HEK293T (cell line): ENCODE results near the gene PANX1.

Experiments
- CTCF ChIA-PET: fragments of 350-600 bp; formaldehyde crosslinking; extraction: SDS; loops from one replicate; lab custom pipeline; 2021; ENCODE audit warnings: antibody characterized with exemption, inconsistent platforms; lab: Yijun Ruan, JAX
- POLR2A ChIA-PET: fragments of 350-600 bp; formaldehyde crosslinking; extraction: SDS; loops from one replicate; lab custom pipeline; 2020; ENCODE audit warnings: antibody characterized with exemption, inconsistent platforms; lab: Yijun Ruan, JAX
- DNase-seq: peaks from one replicate; pipeline ENCODE4 v3.0.0; 2012; ENCODE audit warnings: mixed read lengths; ENCODE audit errors: extremely low spot score
- ARNT ChIP-seq: fragments of 450-650 bp; IDR thresholded peaks from 2 replicates; pipeline ENCODE4 v1.6.1; 2017; ENCODE audit warnings: mild to moderate bottlenecking
- BHLHE40 ChIP-seq: fragments of 450-650 bp; IDR thresholded peaks from 2 replicates; pipeline ENCODE4 v1.6.1; 2016; ENCODE audit warnings: mild to moderate bottlenecking, moderate library complexity, borderline replicate concordance
- CTBP1 ChIP-seq: fragments of 450-650 bp; IDR thresholded peaks from 2 replicates; pipeline ENCODE4 v1.6.1; 2016; ENCODE audit warnings: borderline replicate concordance
- ELF4 ChIP-seq: fragments of 450-650 bp; IDR thresholded peaks from 2 replicates; pipeline ENCODE4 v1.6.1; 2017; ENCODE audit warnings: antibody characterized with exemption
- FOXA1 ChIP-seq: fragments of 450-650 bp; IDR thresholded peaks from 2 replicates; pipeline ENCODE4 v1.6.1; 2016; ENCODE audit warnings: mild to moderate bottlenecking
- FOXK2 ChIP-seq: fragments of 450-650 bp; IDR thresholded peaks from 2 replicates; pipeline ENCODE4 v1.6.1; 2016; ENCODE audit warnings: mild to moderate bottlenecking
- FOXM1 ChIP-seq: fragments of 450-650 bp; IDR thresholded peaks from 2 replicates; pipeline ENCODE4 v1.6.1; 2017; ENCODE audit warnings: mild to moderate bottlenecking, borderline replicate concordance
- HDGF ChIP-seq: fragments of 450-650 bp; IDR thresholded peaks from 2 replicates; pipeline ENCODE4 v1.6.1; 2017; ENCODE audit warnings: antibody characterized with exemption, borderline replicate concordance
- L3MBTL2 ChIP-seq: fragments of 450-650 bp; conservative IDR thresholded peaks from 2 replicates; pipeline ENCODE4 v1.6.1; 2016; ENCODE audit warnings: mild to moderate bottlenecking
- LEF1 ChIP-seq: fragments of 450-650 bp; IDR thresholded peaks from 2 replicates; pipeline ENCODE4 v1.6.1; 2017; ENCODE audit warnings: mild to moderate bottlenecking, borderline replicate concordance
- NFRKB ChIP-seq: fragments of 450-650 bp; IDR thresholded peaks from 2 replicates; pipeline ENCODE4 v1.6.1; 2016; ENCODE audit warnings: mild to moderate bottlenecking, moderate library complexity
- SP1 ChIP-seq: fragments of 450-650 bp; IDR thresholded peaks from 2 replicates; pipeline ENCODE4 v1.6.1; 2017
- SUZ12 ChIP-seq: fragments of 450-650 bp; IDR thresholded peaks from 2 replicates; pipeline ENCODE4 v1.6.1; 2016; ENCODE audit warnings: mild to moderate bottlenecking
- TARDBP ChIP-seq: fragments of 450-650 bp; IDR thresholded peaks from 2 replicates; pipeline ENCODE4 v1.6.1; 2016
- ZNF384 ChIP-seq: fragments of 450-650 bp; IDR thresholded peaks from 2 replicates; pipeline ENCODE4 v1.6.1; 2016
- TF ChIP-seq, protein P1 (sequence below): fragments of 450-650 bp; IDR thresholded peaks from 2 replicates; pipeline ENCODE4 v1.6.1; 2016

Gene PANX1

GRCh38 chr11:94184362-94184761 lies 55.7 kb downstream of the PANX1 start:
- TF ChIP-seq CTBP1 (no peak), BHLHE40 (no peak), FOXK2 (no peak), HDGF (no peak), SP1 (no peak), ELF4 (no peak), FOXM1 (no peak), ZNF384 (no peak), FOXA1 (no peak), ARNT (no peak), SUZ12 (no peak), TARDBP (no peak), NFRKB (no peak), LEF1 (no peak), L3MBTL2 (no peak)
- TF ChIP-seq, protein P1, sequence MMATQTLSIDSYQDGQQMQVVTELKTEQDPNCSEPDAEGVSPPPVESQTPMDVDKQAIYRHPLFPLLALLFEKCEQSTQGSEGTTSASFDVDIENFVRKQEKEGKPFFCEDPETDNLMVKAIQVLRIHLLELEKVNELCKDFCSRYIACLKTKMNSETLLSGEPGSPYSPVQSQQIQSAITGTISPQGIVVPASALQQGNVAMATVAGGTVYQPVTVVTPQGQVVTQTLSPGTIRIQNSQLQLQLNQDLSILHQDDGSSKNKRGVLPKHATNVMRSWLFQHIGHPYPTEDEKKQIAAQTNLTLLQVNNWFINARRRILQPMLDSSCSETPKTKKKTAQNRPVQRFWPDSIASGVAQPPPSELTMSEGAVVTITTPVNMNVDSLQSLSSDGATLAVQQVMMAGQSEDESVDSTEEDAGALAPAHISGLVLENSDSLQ, result no peak
- DNase-seq, result no peak
- CTCF ChIA-PET, result interaction anchor here (0.7 to 3.0 kb wide), 6 partner anchors 9 to 234 kb away, joined by 3 to 12 read pairs (median 4); no protein-coding TSS in a partner anchor
- POLR2A ChIA-PET, result interaction anchor here (1.1 kb wide), 1 partner anchor 12 kb away, joined by 3 read pairs; no protein-coding TSS in a partner anchor

GRCh38 chr11:94184846-94185245 lies 56.2 kb downstream of the PANX1 start:
- TF ChIP-seq SUZ12 (no peak), LEF1 (no peak), ZNF384 (no peak), BHLHE40 (no peak), HDGF (no peak), FOXA1 (no peak)
- TF ChIP-seq, protein P1, result no peak
- POLR2A ChIA-PET, result no interaction called here
- CTCF ChIA-PET, result interaction anchor here (0.6 to 3.0 kb wide), 3 partner anchors 9 to 233 kb away, joined by 4 to 12 read pairs (median 5); no protein-coding TSS in a partner anchor
- no peak for DNase-seq

GRCh38 chr11:94185416-94186084 lies 56.9 kb downstream of the PANX1 start:
- CTCF ChIA-PET, result interaction anchor here (0.6 to 3.0 kb wide), 2 partner anchors 9 to 14 kb away, joined by 5 to 12 read pairs; no protein-coding TSS in a partner anchor

GRCh38 chr11:94186342-94187203 lies 57.9 kb downstream of the PANX1 start:
- TF ChIP-seq FOXM1 (no peak), ELF4 (no peak), NFRKB (no peak), BHLHE40 (no peak), L3MBTL2 (no peak), FOXK2 (no peak), ZNF384 (no peak), LEF1 (no peak), FOXA1 (no peak), CTBP1 (no peak), ARNT (no peak), HDGF (no peak), TARDBP (no peak), SUZ12 (no peak), SP1 (no peak)
- TF ChIP-seq, protein P1, result no peak
- POLR2A ChIA-PET, result no interaction called here
- CTCF ChIA-PET, result no interaction called here

More at GRCh38 chr11:94185416-94186084, 56.9 kb downstream of the PANX1 start:
- no peak for DNase-seq
- POLR2A ChIA-PET, result no interaction called here
- TF ChIP-seq NFRKB, result no peak
- no peak for TF ChIP-seq ZNF384
- TF ChIP-seq CTBP1, result no peak

GRCh38 chr11:94193288-94193687 lies 64.6 kb downstream of the PANX1 start:
- CTCF ChIA-PET, result no interaction called here
- no peak for TF ChIP-seq ARNT
- TF ChIP-seq, protein P1, result no peak
- TF ChIP-seq CTBP1, result no peak
- no peak for DNase-seq

More at GRCh38 chr11:94186342-94187203, 57.9 kb downstream of the PANX1 start:
- DNase-seq, result no peak

More at GRCh38 chr11:94193288-94193687, 64.6 kb downstream of the PANX1 start:
- POLR2A ChIA-PET, result no interaction called here
